ENCODE measurements around the gene SVIL. TPM values are rescaled to one million over a fixed set of nuclear protein-coding genes. Genes with fewer than 3 reads are reported as not detected.

The SVIL gene
- polyA plus RNA-seq, 4 donors, result 6.7 to 26.4 (median 9.8) TPM

DNA sequence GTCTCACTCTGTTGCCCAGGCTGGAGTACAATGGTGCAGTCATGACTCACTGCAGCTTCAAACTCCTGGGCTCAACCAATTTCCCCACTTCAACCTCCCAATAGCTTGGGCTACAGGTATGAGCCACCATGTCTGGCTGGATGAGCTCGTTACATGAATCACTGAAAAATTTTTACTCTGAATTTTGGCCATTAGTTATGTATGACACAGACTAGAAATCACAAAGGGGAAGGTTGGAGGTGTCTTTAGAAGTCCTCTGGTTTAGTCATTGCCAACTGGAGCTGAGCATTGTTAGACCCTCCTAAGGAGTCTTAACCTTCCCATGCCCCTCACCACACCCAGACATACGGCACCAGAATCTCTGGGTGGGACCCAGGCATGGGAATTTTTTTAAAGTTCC lies 34.7 kb downstream of the SVIL start:
- no peak overlapping the region for H3K27ac ChIP-seq (ENCODE audit: low read depth in 1 of 3, low read length in 2 of 3)
- no peak overlapping the region for H3K4me3 ChIP-seq (ENCODE audit: low read depth in 1 of 3, low read length in 3 of 3)
- no peaks in the 10 kb centered on the region for H3K9me3 ChIP-seq (ENCODE audit: control insufficient read depth in 2 of 2, insufficient read depth in 1 of 2, low read depth in 1 of 2, low read length in 1 of 2)
- H3K36me3 ChIP-seq (ENCODE audit: control insufficient read depth in 3 of 3, insufficient read depth in 2 of 3, low read depth in 1 of 3, low read length in 3 of 3), result peaks cover 0 to 10% (median 0%) of the 10 kb centered on the region in 3 donors
- no peaks in the 10 kb centered on the region for H3K27me3 ChIP-seq (ENCODE audit: control insufficient read depth in 3 of 3, insufficient read depth in 3 of 3, low read length in 3 of 3)
- 82 to 95% (median 91%) methylated on average over 2 of the region's 2 CpGs for WGBS, 3 donors
- DNase-seq, result no peak
- FAIRE-seq, result no peak
- H3K4me1 ChIP-seq (ENCODE audit: control insufficient read depth in 3 of 3, insufficient read depth in 2 of 3, low read depth in 1 of 3, low read length in 2 of 3), result no peaks in the 10 kb centered on the region

- no peak for DNase-seq
- peaks cover 0 to 12% (median 0%) of the 10 kb centered on the region in 3 donors for H3K36me3 ChIP-seq (ENCODE audit: control insufficient read depth in 3 of 3, insufficient read depth in 2 of 3, low read depth in 1 of 3, low read length in 3 of 3)
- H3K9me3 ChIP-seq (ENCODE audit: control insufficient read depth in 2 of 2, insufficient read depth in 1 of 2, low read depth in 1 of 2, low read length in 1 of 2), result no peaks in the 10 kb centered on the region
- H3K27me3 ChIP-seq (ENCODE audit: control insufficient read depth in 3 of 3, insufficient read depth in 3 of 3, low read length in 3 of 3), result no peaks in the 10 kb centered on the region
- H3K4me3 ChIP-seq (ENCODE audit: low read depth in 1 of 3, low read length in 3 of 3), result no peak overlapping the region
- H3K4me1 ChIP-seq (ENCODE audit: control insufficient read depth in 3 of 3, insufficient read depth in 2 of 3, low read depth in 1 of 3, low read length in 2 of 3), result no peaks in the 10 kb centered on the region
- 55 to 77% (median 75%) methylated on average over 6 of the region's 6 CpGs for WGBS, 3 donors
- no peak for FAIRE-seq
- no peak overlapping the region for H3K27ac ChIP-seq (ENCODE audit: low read depth in 1 of 3, low read length in 2 of 3)
Observed at GRCh38 chr10:29598851-29599311, 35.9 kb downstream of the SVIL start.

DNA sequence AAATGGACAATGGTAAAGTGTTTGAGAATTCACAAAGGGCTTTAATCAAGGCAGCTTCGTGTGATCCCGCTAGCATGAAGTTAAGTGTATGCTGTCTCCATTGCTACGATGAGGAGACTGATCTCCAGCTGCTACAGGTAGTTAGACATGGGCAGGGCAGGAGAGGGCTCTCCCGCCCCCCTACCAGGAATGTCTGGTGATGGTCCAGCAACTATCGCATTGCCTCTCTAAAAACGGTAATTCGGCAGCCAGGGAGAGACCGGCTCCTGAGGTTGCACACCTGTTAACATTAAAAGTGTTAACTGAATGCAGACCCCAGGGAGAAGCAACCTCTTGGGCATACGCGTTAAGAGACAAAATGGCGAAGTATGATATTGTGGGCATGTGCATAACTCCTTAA lies 37.9 kb downstream of the SVIL start:
- 91 to 94% (median 92%) methylated on average over 11 of the region's 11 CpGs for WGBS, 3 donors

DNA sequence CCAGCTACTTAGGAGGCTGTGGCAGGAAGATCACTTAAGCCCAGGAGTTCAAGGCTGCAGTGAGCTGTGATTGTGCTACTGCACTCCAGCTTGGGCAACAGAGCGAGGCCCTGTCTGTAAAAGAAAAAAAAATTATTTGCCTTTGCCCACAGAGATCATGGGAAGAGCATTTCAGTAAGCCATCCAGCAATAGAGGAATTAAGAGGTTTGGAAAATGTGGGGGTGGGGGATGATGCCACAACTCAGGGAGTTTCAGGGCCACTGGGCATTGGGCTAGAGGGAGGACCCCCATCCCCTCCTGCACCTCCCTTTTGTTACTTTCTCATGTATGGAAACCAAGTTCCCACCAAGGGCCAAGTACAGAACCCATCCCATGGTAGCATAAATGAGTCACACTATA lies 38.4 kb downstream of the SVIL start:
- no peak overlapping the region for H3K4me3 ChIP-seq (ENCODE audit: low read depth in 1 of 3, low read length in 3 of 3)
- peaks cover 0 to 12% (median 0%) of the 10 kb centered on the region in 3 donors for H3K36me3 ChIP-seq (ENCODE audit: control insufficient read depth in 3 of 3, insufficient read depth in 2 of 3, low read depth in 1 of 3, low read length in 3 of 3)
- no peaks in the 10 kb centered on the region for H3K27me3 ChIP-seq (ENCODE audit: control insufficient read depth in 3 of 3, insufficient read depth in 3 of 3, low read length in 3 of 3)
- no peak overlapping the region for H3K27ac ChIP-seq (ENCODE audit: low read depth in 1 of 3, low read length in 2 of 3)
- WGBS, 3 donors, result 80 to 100% (median 96%) methylated on average over 1 of the region's 1 CpG
- H3K4me1 ChIP-seq (ENCODE audit: control insufficient read depth in 3 of 3, insufficient read depth in 2 of 3, low read depth in 1 of 3, low read length in 2 of 3), result no peaks in the 10 kb centered on the region
- H3K9me3 ChIP-seq (ENCODE audit: control insufficient read depth in 2 of 2, insufficient read depth in 1 of 2, low read depth in 1 of 2, low read length in 1 of 2), result no peaks in the 10 kb centered on the region
- DNase-seq, result no peak
- no peak for FAIRE-seq

More for the DNA sequence above, 37.9 kb downstream of the SVIL start:
- Histone ChIP-seq H3K27ac (ENCODE audit: low read depth in 1 of 3, low read length in 2 of 3) (no peak overlapping the region), H3K4me1 (ENCODE audit: control insufficient read depth in 3 of 3, insufficient read depth in 2 of 3, low read depth in 1 of 3, low read length in 2 of 3) (no peaks in the 10 kb centered on the region), H3K27me3 (ENCODE audit: control insufficient read depth in 3 of 3, insufficient read depth in 3 of 3, low read length in 3 of 3) (no peaks in the 10 kb centered on the region), H3K36me3 (ENCODE audit: control insufficient read depth in 3 of 3, insufficient read depth in 2 of 3, low read depth in 1 of 3, low read length in 3 of 3) (peaks cover 0 to 12% (median 0%) of the 10 kb centered on the region in 3 donors), H3K4me3 (ENCODE audit: low read depth in 1 of 3, low read length in 3 of 3) (no peak overlapping the region), H3K9me3 (ENCODE audit: control insufficient read depth in 2 of 2, insufficient read depth in 1 of 2, low read depth in 1 of 2, low read length in 1 of 2) (no peaks in the 10 kb centered on the region)
- no peak for FAIRE-seq
- DNase-seq, result no peak

GRCh38 chr10:29595636-29596225 lies 39.0 kb downstream of the SVIL start:
- FAIRE-seq (no peak), DNase-seq (no peak)
- no peaks in the 10 kb centered on the region for H3K9me3 ChIP-seq (ENCODE audit: control insufficient read depth in 2 of 2, insufficient read depth in 1 of 2, low read depth in 1 of 2, low read length in 1 of 2)
- no peak overlapping the region for H3K4me3 ChIP-seq (ENCODE audit: low read depth in 1 of 3, low read length in 3 of 3)
- H3K27me3 ChIP-seq (ENCODE audit: control insufficient read depth in 3 of 3, insufficient read depth in 3 of 3, low read length in 3 of 3), result no peaks in the 10 kb centered on the region
- peaks cover 0 to 3% (median 0%) of the 10 kb centered on the region in 3 donors for H3K4me1 ChIP-seq (ENCODE audit: control insufficient read depth in 3 of 3, insufficient read depth in 2 of 3, low read depth in 1 of 3, low read length in 2 of 3)
- H3K36me3 ChIP-seq (ENCODE audit: control insufficient read depth in 3 of 3, insufficient read depth in 2 of 3, low read depth in 1 of 3, low read length in 3 of 3), result peaks cover 0 to 12% (median 0%) of the 10 kb centered on the region in 3 donors
- 86 to 92% (median 89%) methylated on average over 10 of the region's 10 CpGs for WGBS, 3 donors
- H3K27ac ChIP-seq (ENCODE audit: low read depth in 1 of 3, low read length in 2 of 3), result no peak overlapping the region

GRCh38 chr10:29595146-29595545 lies 39.6 kb downstream of the SVIL start:
- peaks cover 0 to 3% (median 3%) of the 10 kb centered on the region in 3 donors for H3K4me1 ChIP-seq (ENCODE audit: control insufficient read depth in 3 of 3, insufficient read depth in 2 of 3, low read depth in 1 of 3, low read length in 2 of 3)
- H3K27ac ChIP-seq (ENCODE audit: low read depth in 1 of 3, low read length in 2 of 3), result no peak overlapping the region
- H3K27me3 ChIP-seq (ENCODE audit: control insufficient read depth in 3 of 3, insufficient read depth in 3 of 3, low read length in 3 of 3), result no peaks in the 10 kb centered on the region
- FAIRE-seq (no peak), DNase-seq (no peak)
- peaks cover 0 to 12% (median 0%) of the 10 kb centered on the region in 3 donors for H3K36me3 ChIP-seq (ENCODE audit: control insufficient read depth in 3 of 3, insufficient read depth in 2 of 3, low read depth in 1 of 3, low read length in 3 of 3)
- WGBS, 3 donors, result 84 to 94% (median 92%) methylated on average over 8 of the region's 8 CpGs
- H3K4me3 ChIP-seq (ENCODE audit: low read depth in 1 of 3, low read length in 3 of 3), result no peak overlapping the region
- H3K9me3 ChIP-seq (ENCODE audit: control insufficient read depth in 2 of 2, insufficient read depth in 1 of 2, low read depth in 1 of 2, low read length in 1 of 2), result no peaks in the 10 kb centered on the region

DNA sequence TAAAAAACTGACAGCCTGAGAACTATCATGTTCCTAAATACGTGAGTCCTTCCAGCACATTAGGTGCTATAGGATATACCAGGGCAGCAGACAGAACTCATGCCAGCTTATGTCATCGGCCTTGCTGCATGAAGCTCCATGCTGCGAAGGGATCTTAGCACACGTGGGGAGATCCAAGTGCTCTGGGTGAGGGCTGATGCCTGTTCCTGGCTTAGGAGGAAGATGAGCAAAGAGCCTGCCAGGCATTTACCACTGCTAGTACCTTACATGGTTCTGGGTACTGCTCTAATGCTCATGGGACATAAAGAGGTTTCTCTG lies 43.2 kb downstream of the SVIL start:
- H3K27ac ChIP-seq (ENCODE audit: low read depth in 1 of 3, low read length in 2 of 3), result no peak overlapping the region
- no peaks in the 10 kb centered on the region for H3K9me3 ChIP-seq (ENCODE audit: control insufficient read depth in 2 of 2, insufficient read depth in 1 of 2, low read depth in 1 of 2, low read length in 1 of 2)
- H3K4me1 ChIP-seq (ENCODE audit: control insufficient read depth in 3 of 3, insufficient read depth in 2 of 3, low read depth in 1 of 3, low read length in 2 of 3), result peaks cover 0 to 4% (median 3%) of the 10 kb centered on the region in 3 donors
- FAIRE-seq (no peak), DNase-seq (no peak)
- WGBS, 3 donors, result 87 to 92% (median 91%) methylated on average over 4 of the region's 4 CpGs
- no peaks in the 10 kb centered on the region for H3K27me3 ChIP-seq (ENCODE audit: control insufficient read depth in 3 of 3, insufficient read depth in 3 of 3, low read length in 3 of 3)
- peaks cover 0 to 12% (median 0%) of the 10 kb centered on the region in 3 donors for H3K36me3 ChIP-seq (ENCODE audit: control insufficient read depth in 3 of 3, insufficient read depth in 2 of 3, low read depth in 1 of 3, low read length in 3 of 3)
- no peak overlapping the region for H3K4me3 ChIP-seq (ENCODE audit: low read depth in 1 of 3, low read length in 3 of 3)

DNA sequence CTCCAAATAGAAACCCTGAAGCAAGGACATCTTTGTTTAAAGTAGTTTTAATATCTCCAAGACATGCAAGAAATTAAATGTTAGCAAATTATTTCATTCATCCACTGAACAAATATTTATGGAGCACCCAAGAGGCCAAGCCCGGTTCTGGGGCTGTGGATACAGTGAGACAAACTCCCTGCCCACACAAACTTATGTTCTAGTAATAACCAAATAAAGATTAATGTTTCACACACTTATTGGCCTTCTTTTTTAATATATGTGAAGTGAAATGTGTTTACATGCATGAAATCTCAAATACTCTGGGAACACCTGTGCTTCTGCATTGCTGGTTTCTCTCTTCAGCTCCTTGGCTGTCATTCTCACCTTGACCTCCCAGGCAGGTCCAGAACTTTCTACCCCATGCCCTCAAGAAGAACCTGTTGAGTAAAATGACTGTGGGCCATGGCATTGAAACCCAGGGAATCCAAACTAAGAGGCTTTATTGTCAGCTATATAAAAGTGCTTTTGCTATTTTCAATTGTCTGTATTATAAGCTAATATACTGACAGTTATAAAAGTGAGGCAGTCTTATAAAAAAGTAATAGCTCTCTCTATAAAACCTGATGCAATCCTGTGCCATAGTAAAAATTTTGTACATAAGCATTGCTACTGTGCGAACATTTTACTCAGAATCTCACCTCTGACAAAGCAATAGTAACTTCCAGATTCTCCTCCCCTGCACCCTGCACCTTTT lies 43.7 kb downstream of the SVIL start:
- Histone ChIP-seq H3K27ac (ENCODE audit: low read depth in 1 of 3, low read length in 2 of 3) (no peak overlapping the region), H3K27me3 (ENCODE audit: control insufficient read depth in 3 of 3, insufficient read depth in 3 of 3, low read length in 3 of 3) (no peaks in the 10 kb centered on the region), H3K4me1 (ENCODE audit: control insufficient read depth in 3 of 3, insufficient read depth in 2 of 3, low read depth in 1 of 3, low read length in 2 of 3) (peaks cover 0 to 4% (median 3%) of the 10 kb centered on the region in 3 donors), H3K36me3 (ENCODE audit: control insufficient read depth in 3 of 3, insufficient read depth in 2 of 3, low read depth in 1 of 3, low read length in 3 of 3) (peaks cover 0 to 11% (median 0%) of the 10 kb centered on the region in 3 donors), H3K9me3 (ENCODE audit: control insufficient read depth in 2 of 2, insufficient read depth in 1 of 2, low read depth in 1 of 2, low read length in 1 of 2) (no peaks in the 10 kb centered on the region), H3K4me3 (ENCODE audit: low read depth in 1 of 3, low read length in 3 of 3) (no peak overlapping the region)
- DNase-seq (no peak), FAIRE-seq (no peak)
- WGBS, 3 donors, result 59 to 63% (median 62%) methylated on average over 2 of the region's 2 CpGs

Data from small intestine (tissue), 7 donors.